HFF-Myc (cell line): Measurements from ENCODE around the gene ADARB2.
"Not testable (repeated sequence)": the region's sequence is repeated elsewhere in the genome, so short reads cannot be mapped to it uniquely, and the experiment has no call there.

Experiments used
- DNase-seq: peaks from one replicate; pipeline ENCODE4 v3.0.0-alpha.2; 2011; ENCODE audit warnings: low read depth; ENCODE audit errors: extremely low read depth
- H3K4me3 ChIP-seq: replicated peaks from 2 replicates; pipeline ENCODE4 v1.5.1; 2011; ENCODE audit warnings: low read depth, mild to moderate bottlenecking, control low read depth, low read length
- TF ChIP-seq, protein P1 (sequence below): IDR thresholded peaks from 2 replicates; pipeline ENCODE4 v1.5.1; 2012; ENCODE audit warnings: mild to moderate bottlenecking, low read depth, low read length, control low read depth; ENCODE audit errors: missing control alignments

ADARB2 gene

DNA sequence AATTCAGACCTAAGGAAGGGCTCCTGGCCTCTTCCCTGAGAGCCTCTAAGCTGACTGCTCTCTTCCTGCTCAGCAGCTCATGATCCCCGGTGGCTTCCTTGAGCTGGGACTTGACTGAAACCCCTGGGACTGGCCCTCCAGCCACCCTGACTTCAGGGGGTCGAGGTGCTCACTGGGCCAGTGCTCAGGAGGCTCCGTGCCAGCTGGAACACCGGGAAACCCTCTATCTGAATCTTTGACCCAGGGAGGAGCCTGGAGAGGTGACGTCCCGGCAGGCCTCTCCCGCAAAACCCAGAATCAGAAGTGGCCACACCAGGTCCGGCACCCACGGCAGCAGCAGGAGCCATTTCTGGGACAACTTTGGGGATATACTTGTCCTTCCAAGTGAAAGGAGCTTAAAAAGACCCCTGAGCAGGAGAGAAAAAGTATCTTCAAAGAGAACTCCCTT, 570.5 kb downstream of the ADARB2 start:
- TF ChIP-seq, protein P1, sequence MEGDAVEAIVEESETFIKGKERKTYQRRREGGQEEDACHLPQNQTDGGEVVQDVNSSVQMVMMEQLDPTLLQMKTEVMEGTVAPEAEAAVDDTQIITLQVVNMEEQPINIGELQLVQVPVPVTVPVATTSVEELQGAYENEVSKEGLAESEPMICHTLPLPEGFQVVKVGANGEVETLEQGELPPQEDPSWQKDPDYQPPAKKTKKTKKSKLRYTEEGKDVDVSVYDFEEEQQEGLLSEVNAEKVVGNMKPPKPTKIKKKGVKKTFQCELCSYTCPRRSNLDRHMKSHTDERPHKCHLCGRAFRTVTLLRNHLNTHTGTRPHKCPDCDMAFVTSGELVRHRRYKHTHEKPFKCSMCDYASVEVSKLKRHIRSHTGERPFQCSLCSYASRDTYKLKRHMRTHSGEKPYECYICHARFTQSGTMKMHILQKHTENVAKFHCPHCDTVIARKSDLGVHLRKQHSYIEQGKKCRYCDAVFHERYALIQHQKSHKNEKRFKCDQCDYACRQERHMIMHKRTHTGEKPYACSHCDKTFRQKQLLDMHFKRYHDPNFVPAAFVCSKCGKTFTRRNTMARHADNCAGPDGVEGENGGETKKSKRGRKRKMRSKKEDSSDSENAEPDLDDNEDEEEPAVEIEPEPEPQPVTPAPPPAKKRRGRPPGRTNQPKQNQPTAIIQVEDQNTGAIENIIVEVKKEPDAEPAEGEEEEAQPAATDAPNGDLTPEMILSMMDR: no peak
- no peak overlapping the region for H3K4me3 ChIP-seq
- no peak for DNase-seq

DNA sequence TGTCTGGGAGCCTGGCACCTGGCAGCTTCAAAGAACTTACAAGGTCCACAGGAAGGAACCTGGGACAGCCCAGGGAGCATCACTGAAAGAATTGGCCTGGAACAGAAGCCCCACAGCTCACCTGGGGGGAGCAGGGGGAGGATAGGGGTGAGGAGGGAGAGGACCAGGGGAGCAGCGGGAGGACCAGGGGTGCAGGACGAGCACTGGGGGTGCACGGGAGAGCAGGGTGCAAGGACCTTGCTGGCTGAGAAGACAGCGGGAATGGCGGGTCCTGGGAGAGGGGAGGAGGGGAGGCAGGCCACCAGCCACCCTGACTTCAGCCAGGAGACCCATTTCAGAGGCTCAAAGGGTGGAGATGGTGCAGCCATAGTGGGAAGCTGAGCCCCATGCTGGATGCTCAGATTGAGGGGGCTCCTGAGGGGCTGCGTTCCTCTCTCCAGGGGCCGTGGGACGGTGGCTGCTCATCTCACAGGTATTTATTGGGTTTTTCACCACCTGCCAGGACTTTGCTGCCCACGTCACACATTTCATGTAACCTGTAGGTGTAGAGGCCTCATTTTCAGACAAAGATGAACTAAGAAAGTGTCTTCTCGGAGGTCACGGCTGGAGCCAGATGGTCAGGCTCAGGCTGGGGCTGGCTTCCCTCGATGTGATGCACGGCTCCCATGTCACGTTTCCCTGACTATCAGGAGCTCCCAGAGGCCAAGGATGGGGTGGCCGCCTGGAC, 571.1 kb downstream of the ADARB2 start:
- no peak overlapping the region for H3K4me3 ChIP-seq
- DNase-seq: no peak
- TF ChIP-seq, protein P1: no peak

DNA sequence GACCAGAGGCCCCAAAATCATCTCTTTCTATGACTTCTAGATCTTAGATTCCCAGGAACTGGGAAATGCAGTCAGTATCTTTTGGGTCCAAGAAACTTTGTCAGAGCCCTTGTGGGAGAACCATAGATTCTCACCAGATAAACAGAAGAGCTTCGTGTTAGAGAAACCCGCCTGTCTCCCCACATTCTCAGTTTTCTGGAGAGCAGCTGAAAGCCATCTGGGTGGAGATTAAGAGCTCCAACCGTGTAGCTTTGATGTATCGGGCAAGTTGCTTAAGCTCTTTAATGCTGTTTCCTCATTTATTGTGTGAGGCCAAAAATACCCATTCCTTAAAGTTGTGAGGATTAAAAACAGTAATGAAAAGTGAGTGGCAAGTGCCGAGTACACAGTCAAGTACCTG, 573.5 kb downstream of the ADARB2 start:
- no peak for DNase-seq
- TF ChIP-seq, protein P1: no peak
- no peak overlapping the region for H3K4me3 ChIP-seq

DNA sequence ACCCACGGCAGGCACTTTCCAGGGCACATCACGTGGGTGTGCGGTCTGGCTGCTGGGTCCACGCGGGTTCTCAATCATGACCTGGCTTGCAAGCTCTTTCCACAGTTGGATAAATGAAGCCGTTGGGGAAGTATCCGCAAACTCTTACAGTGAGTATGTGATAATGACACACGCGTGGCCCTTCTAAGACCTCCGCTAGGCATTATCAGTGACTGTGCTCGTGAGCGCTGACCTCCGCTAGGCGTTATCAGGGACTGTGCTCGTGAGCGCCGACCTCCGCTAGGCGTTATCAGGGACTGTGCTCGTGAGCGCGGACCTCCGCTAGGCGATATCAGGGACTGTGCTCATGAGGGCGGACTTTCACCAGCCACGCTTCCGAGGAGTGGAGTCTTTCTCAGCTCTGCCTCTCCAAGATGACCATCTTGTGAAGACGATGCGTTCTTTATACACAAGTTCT, 574.1 kb downstream of the ADARB2 start:
- no peak overlapping the region for H3K4me3 ChIP-seq
- TF ChIP-seq, protein P1: no peak
- no peak for DNase-seq

DNA sequence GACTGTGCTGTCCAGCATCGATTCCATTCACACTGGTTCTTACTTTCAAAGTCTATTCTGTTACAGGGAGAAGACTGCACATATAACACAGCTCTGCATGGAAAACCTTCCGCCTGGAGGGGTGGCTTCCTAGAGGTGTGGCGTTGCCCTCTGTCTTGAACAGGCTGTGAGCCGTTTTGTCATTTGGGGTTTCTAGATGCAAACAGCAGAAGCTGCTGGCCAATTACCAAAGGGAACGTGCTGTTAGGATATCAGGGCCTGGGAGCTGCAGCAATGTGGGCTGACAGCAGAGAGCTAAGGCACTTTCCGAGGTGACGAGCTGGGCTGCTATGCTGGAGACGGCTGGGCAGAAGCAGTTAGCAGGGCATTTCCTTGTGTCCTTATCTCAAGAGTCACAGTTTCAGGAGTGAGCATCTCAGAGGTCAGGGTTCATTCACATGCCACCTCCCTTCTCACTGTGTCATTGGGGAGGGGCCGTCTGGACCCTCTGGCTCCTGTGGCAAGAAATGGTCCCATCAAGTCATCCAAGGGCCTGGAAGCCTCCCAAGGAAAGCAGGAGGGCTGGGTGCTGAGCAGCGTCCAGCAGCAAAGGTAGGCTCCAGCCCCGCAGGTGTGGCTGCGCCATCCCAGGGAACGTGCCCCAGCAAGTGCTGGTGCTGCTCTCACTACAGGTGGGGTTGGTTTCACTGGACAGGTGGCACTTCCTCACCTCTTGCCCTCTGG, 574.7 kb downstream of the ADARB2 start:
- no peak for DNase-seq
- TF ChIP-seq, protein P1: no peak
- H3K4me3 ChIP-seq: no peak overlapping the region

DNA sequence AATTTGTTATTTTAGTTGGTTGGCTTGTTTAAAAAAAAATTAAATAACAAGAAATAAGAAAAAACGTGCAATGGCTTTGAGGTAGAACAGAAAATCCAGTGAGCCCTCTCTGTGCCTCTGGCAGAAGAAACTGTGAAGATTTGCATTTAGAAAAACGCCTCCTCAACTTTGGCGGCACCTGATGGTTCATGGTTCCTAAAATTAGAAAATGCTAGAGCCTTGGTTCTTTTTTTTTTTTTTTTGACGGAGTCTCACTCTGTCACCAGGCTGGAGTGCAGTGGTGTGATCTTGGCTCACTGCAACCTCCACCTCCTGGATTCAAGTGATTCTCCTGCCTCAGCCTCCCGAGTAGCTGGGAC, 576.0 kb downstream of the ADARB2 start:
- not testable (repeated sequence) for DNase-seq, H3K4me3 ChIP-seq

DNA sequence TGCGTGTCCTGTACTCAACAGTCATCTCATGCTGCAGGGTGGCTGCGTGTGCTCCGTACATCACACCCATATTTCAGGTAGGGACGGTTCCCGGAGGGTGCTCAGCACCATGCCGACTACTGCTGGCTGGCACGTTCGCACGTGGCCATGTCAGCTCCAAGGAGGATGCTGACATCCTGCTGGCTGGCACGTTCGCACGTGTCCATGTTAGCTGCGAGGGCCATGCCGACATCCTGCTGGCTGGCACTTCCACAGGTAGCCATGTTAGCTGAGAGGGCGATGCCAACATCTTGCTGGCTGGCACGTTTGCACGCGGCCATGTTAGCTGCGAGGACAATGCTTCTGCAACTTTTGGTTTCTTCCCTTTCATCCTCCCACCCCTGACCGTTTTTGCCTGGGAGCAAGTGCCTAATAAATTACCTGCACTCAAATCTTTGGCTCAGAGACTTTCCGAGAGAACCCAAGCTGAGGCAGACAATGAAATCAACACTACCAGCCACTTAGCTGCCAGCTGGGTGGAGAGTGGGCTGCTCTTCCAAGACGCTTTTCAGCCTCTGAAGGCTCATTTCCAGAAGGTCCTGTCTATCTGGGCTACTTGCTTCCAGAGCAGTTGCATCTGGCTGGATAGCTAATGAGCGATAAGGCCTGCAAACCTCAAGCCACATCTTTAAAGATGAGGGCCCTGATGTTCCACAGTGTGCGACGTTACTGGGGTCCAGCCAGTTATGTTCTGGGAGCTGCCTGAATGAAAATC, 576.6 kb downstream of the ADARB2 start:
- H3K4me3 ChIP-seq: no peak overlapping the region
- DNase-seq: no peak
- TF ChIP-seq, protein P1: no peak
